SK-N-SH (cell line): ENCODE results near the gene MAP1A. TPM values are rescaled to one million over a fixed set of nuclear protein-coding genes. Genes with fewer than 3 reads are reported as not detected.
"Not testable (repeated sequence)": the region's sequence is repeated elsewhere in the genome, so short reads cannot be mapped to it uniquely, and the experiment has no call there.

Experiments
- CTCF ChIA-PET: fragments of 300-600, 350-600 bp; formaldehyde crosslinking; extraction: SDS; loops from one replicate; lab custom pipeline; 2021; lab: Yijun Ruan, JAX
- POLR2A ChIA-PET: fragments of 350-600 bp; sonication (Branson Sonifier 250); formaldehyde crosslinking; extraction: SDS; loops from one replicate; lab custom pipeline; 2020; ENCODE audit warnings: antibody characterized with exemption, inconsistent platforms; lab: Yijun Ruan, JAX
- DNase-seq: peaks from one replicate; pipeline ENCODE4 v3.0.0; 2012
- H2AFZ ChIP-seq: fragments of 200-600 bp; sonication (generic); 2 replicates; pipeline ENCODE4 v1.8.1; 2016; ENCODE audit warnings: antibody characterized with exemption, mild to moderate bottlenecking, low read depth
- H3F3A ChIP-seq: fragments of 200-600 bp; sonication (generic); replicated peaks from 2 replicates; pipeline ENCODE3; 2016; ENCODE audit warnings: antibody characterized with exemption, mild to moderate bottlenecking; ENCODE audit not compliant: insufficient read depth
- H3K27ac ChIP-seq, 2 experiments: fragments of 200-500 bp in 1 of 2; fragments of 200-600 bp in 1 of 2; sonication (Bioruptor generic) in 1 of 2; sonication (generic), shearing (Covaris generic) in 1 of 2; 2 replicates each; pipeline versions ENCODE4 v1.5.1 to v1.6.1; 2014 to 2016; ENCODE audit warnings: low read depth in 2 of 2, inconsistent platforms in 1 of 2, low read length in 1 of 2, mild to moderate bottlenecking in 1 of 2, mixed read lengths in 1 of 2
- H3K27me3 ChIP-seq: fragments of 200-600 bp; sonication (generic), shearing (Covaris generic); 2 replicates; pipeline ENCODE4 v1.6.1; 2016; ENCODE audit warnings: mixed run types; ENCODE audit not compliant: insufficient read depth
- H3K36me3 ChIP-seq, 2 experiments: fragments of 200-500 bp in 1 of 2; fragments of 200-600 bp in 1 of 2; sonication (Bioruptor generic) in 1 of 2; sonication (generic) in 1 of 2; replicated peaks in 1 of 2; 2 replicates each; pipeline versions ENCODE3 to v1.5.1; 2014 to 2016; ENCODE audit warnings: low read length in 1 of 2, mild to moderate bottlenecking in 1 of 2; ENCODE audit not compliant: insufficient read depth in 2 of 2, control insufficient read depth in 1 of 2
- H3K4me1 ChIP-seq, 2 experiments: fragments of 200-500 bp in 1 of 2; fragments of 200-600 bp in 1 of 2; sonication (Bioruptor generic) in 1 of 2; sonication (generic), shearing (Covaris generic) in 1 of 2; 2 replicates each; pipeline versions ENCODE4 v1.5.1 to v1.6.1; 2014 to 2016; ENCODE audit warnings: low read depth in 1 of 2, low read length in 1 of 2, mixed run types in 1 of 2; ENCODE audit not compliant: insufficient read depth in 2 of 2, control insufficient read depth in 1 of 2
- H3K4me2 ChIP-seq: fragments of 200-600 bp; sonication (generic), shearing (Covaris generic); 2 replicates; pipeline ENCODE4 v1.6.1; 2017; ENCODE audit warnings: mixed run types
- H3K4me3 ChIP-seq, 2 experiments: fragments of 200-500 bp in 1 of 2; fragments of 200-600 bp in 1 of 2; sonication (Bioruptor generic) in 1 of 2; sonication (generic), shearing (Covaris generic) in 1 of 2; 2 replicates each; pipeline versions ENCODE4 v1.5.1 to v1.8.1; 2014 to 2016; ENCODE audit warnings: low read depth in 2 of 2, inconsistent platforms in 1 of 2, low read length in 1 of 2, mild to moderate bottlenecking in 1 of 2, mixed read lengths in 1 of 2, moderate library complexity in 1 of 2
- H3K79me2 ChIP-seq: fragments of 200-600 bp; sonication (generic); 2 replicates; pipeline ENCODE4 v1.8.1; 2017; ENCODE audit warnings: mild to moderate bottlenecking; ENCODE audit not compliant: insufficient read depth
- H3K9ac ChIP-seq: fragments of 200-600 bp; sonication (generic); 2 replicates; pipeline ENCODE4 v1.6.1; 2017; ENCODE audit warnings: mixed run types
- H3K9me2 ChIP-seq: fragments of 200-600 bp; sonication (generic); 2 replicates; pipeline ENCODE4 v1.6.1; 2017; ENCODE audit warnings: mixed run types
- H3K9me3 ChIP-seq: fragments of 200-600 bp; sonication (generic); 2 replicates; pipeline ENCODE4 v1.6.1; 2017; ENCODE audit warnings: mixed run types, mild to moderate bottlenecking, moderate library complexity
- H4K20me1 ChIP-seq: fragments of 200-600 bp; sonication (generic); 2 replicates; pipeline ENCODE4 v1.6.1; 2017; ENCODE audit warnings: mild to moderate bottlenecking, mixed run types; ENCODE audit not compliant: insufficient read depth
- IRF3 ChIP-seq: fragments of 150-350 bp; IDR thresholded peaks from 2 replicates; pipeline ENCODE4 v1.6.1; 2016; ENCODE audit warnings: mild to moderate bottlenecking, low read depth, low read length
- NFIC ChIP-seq: IDR thresholded peaks from 2 replicates; pipeline ENCODE4 v1.4.0; 2012; ENCODE audit warnings: borderline replicate concordance
- TAF1 ChIP-seq: IDR thresholded peaks from 2 replicates; pipeline ENCODE4 v1.6.1; 2012; ENCODE audit warnings: low read depth, mild to moderate bottlenecking, low read length, moderate library complexity, borderline replicate concordance
- WGBS: methylation state at CpG from one replicate; pipeline ENCODE4 v1.1.6; 2017; ENCODE audit warnings: low lambda C conversion rate; 5-methylcytosine and 5-hydroxymethylcytosine counted together
- polyA plus RNA-seq, 3 experiments: library from polyadenylated mRNA; depleted of rRNA; stranded (reverse); fragments of >200 nt; gene quantifications; 2 replicates each; pipeline ENCODE4 v1.2.3, GENCODE V29; 2012

MAP1A gene
- polyA plus RNA-seq, 1 of the 3 experiments (the other 2 are of a cell fraction), result 6.0 TPM

- H3F3A ChIP-seq, result no peaks in the 10 kb centered on the region
- 62% methylated on average over 2 of the region's 2 CpGs for WGBS
- no peak for TF ChIP-seq NFIC
- no peak for TF ChIP-seq IRF3
- no peak for TF ChIP-seq TAF1
- TF ChIP-seq, all 33 proteins: peak for 0
- CTCF ChIA-PET, result interaction anchor here (0.8 kb wide), 1 partner anchor 9 kb away, joined by 3 read pairs; no protein-coding TSS in a partner anchor
- H3K4me3 ChIP-seq, result no peak overlapping the region
- H3K27ac ChIP-seq, result no peak overlapping the region
- H3K9ac ChIP-seq, result no peak overlapping the region
- no peaks in the 10 kb centered on the region for H4K20me1 ChIP-seq
- no peaks in the 10 kb centered on the region for H3K79me2 ChIP-seq
- no peaks in the 10 kb centered on the region for H3K9me3 ChIP-seq
- no peak overlapping the region for H2AFZ ChIP-seq
- no peaks in the 10 kb centered on the region for H3K9me2 ChIP-seq
- H3K36me3 ChIP-seq, result no peaks in the 10 kb centered on the region
- no peaks in the 10 kb centered on the region for H3K4me1 ChIP-seq
- POLR2A ChIA-PET, result no interaction called here
- DNase-seq, result no peak
- no peak overlapping the region for H3K4me2 ChIP-seq
- no peaks in the 10 kb centered on the region for H3K27me3 ChIP-seq
Measured at GRCh38 chr15:43552986-43553385, 35.6 kb downstream of the MAP1A start.

- H3K4me1 ChIP-seq, H4K20me1 ChIP-seq, H3F3A ChIP-seq, DNase-seq, H3K4me3 ChIP-seq, H3K27ac ChIP-seq, POLR2A ChIA-PET, H3K79me2 ChIP-seq, H3K9me2 ChIP-seq, H3K36me3 ChIP-seq, H3K4me2 ChIP-seq, H3K9ac ChIP-seq, H2AFZ ChIP-seq, CTCF ChIA-PET, H3K27me3 ChIP-seq, H3K9me3 ChIP-seq: not testable (repeated sequence)
- no CpG with 5 or more reads among the region's 3 CpGs for WGBS
Measured at GRCh38 chr15:43562753-43563152, 45.3 kb downstream of the MAP1A start.

- H3K36me3 ChIP-seq, H3K9me3 ChIP-seq, CTCF ChIA-PET, H2AFZ ChIP-seq, POLR2A ChIA-PET, H3K4me1 ChIP-seq, H3K27ac ChIP-seq, H4K20me1 ChIP-seq, H3K9me2 ChIP-seq, H3K4me3 ChIP-seq, DNase-seq, H3K79me2 ChIP-seq, H3K9ac ChIP-seq, H3K4me2 ChIP-seq, H3K27me3 ChIP-seq, H3F3A ChIP-seq: not testable (repeated sequence)
- WGBS, result no CpG with 5 or more reads among the region's 8 CpGs
Measured at GRCh38 chr15:43563793-43564192, 46.4 kb downstream of the MAP1A start.

GRCh38 chr15:43566615-43567014 is 49.2 kb downstream of the MAP1A start:
- H3K27me3 ChIP-seq, H3K9me3 ChIP-seq, H3K4me1 ChIP-seq, H3K4me2 ChIP-seq, H3K36me3 ChIP-seq, H3K9me2 ChIP-seq, H3K27ac ChIP-seq, CTCF ChIA-PET, H3K4me3 ChIP-seq, DNase-seq, H3K79me2 ChIP-seq, POLR2A ChIA-PET, H2AFZ ChIP-seq, H3F3A ChIP-seq, H4K20me1 ChIP-seq, H3K9ac ChIP-seq: not testable (repeated sequence)
- WGBS, result no CpG with 5 or more reads among the region's 2 CpGs

- H3K9me2 ChIP-seq, H3K79me2 ChIP-seq, CTCF ChIA-PET, H3K9me3 ChIP-seq, H3K27me3 ChIP-seq, H3F3A ChIP-seq, H3K9ac ChIP-seq, H3K4me2 ChIP-seq, H3K4me1 ChIP-seq, H3K36me3 ChIP-seq, H3K27ac ChIP-seq, POLR2A ChIA-PET, H2AFZ ChIP-seq, H3K4me3 ChIP-seq, H4K20me1 ChIP-seq, DNase-seq: not testable (repeated sequence)
- no CpG with 5 or more reads among the region's 1 CpG for WGBS
Measured at GRCh38 chr15:43574607-43575006, 57.2 kb downstream of the MAP1A start.
